ENCODE measurements around the gene KLF12. TPM values are rescaled to one million over a fixed set of nuclear protein-coding genes. Genes with fewer than 3 reads are reported as not detected.

Gene KLF12
- 29.3 and 29.4 TPM in 2 replicates for polyA plus RNA-seq (2011; rRNA removed)
- polyA minus RNA-seq (2011; rRNA and poly(A)+ RNA removed) = 152 and 184 TPM in 2 replicates

- POLR2A ChIA-PET = interaction anchor here (0.9 to 3.0 kb wide), 4 partner anchors 84 to 1001 kb away, joined by 3 to 10 read pairs (median 3); no protein-coding TSS in a partner anchor
- TF ChIP-seq CTCF (IDR thresholded peaks at IDR 0.05; ENCODE audit: low read depth, low read length) = no peak
- Histone ChIP-seq H3K27me3 (ENCODE audit: control insufficient read depth, insufficient read depth, low read length) (no peaks in the 10 kb centered on the region), H3K4me3 (ENCODE audit: low read depth, low read length) (peak within 1 kb of the TSS; percentile 87), H3K9me3 (ENCODE audit: control insufficient read depth, insufficient read depth, low read length) (peaks cover 3% of the 10 kb centered on the region; the same call in 1 of the 2 replicates), H3K27ac (ENCODE audit: low read depth, low read length) (peak within 1 kb of the TSS; percentile 86)
- CTCF ChIA-PET = interaction anchor here (0.6 to 1.1 kb wide), 2 partner anchors 8 to 287 kb away, joined by 3 to 4 read pairs; no protein-coding TSS in a partner anchor
- DNase-seq (ENCODE audit: low read depth, low spot score) = peak; percentile 88
Measured at GRCh38 chr13:74134221-74134776, at the start of gene KLF12. Gene KLF12 (minus strand): TSS chr13:74134404.

- POLR2A ChIA-PET = no interaction called here
Measured at GRCh38 chr13:74182491-74182890, 48.3 kb upstream of the KLF12 start.

GRCh38 chr13:74174810-74175209 is 40.6 kb upstream of the KLF12 start:
- no peak for DNase-seq (ENCODE audit: low read depth, low spot score)
- Histone ChIP-seq H3K9me3 (ENCODE audit: control insufficient read depth, insufficient read depth, low read length) (no peaks in the 10 kb centered on the region), H3K27me3 (ENCODE audit: control insufficient read depth, insufficient read depth, low read length) (no peaks in the 10 kb centered on the region), H3K27ac (ENCODE audit: low read depth, low read length) (no peak overlapping the region), H3K4me3 (ENCODE audit: low read depth, low read length) (no peak overlapping the region)
- ChIA-PET POLR2A (no interaction called here), CTCF (no interaction called here)
- no peak for TF ChIP-seq CTCF (IDR thresholded peaks at IDR 0.05; ENCODE audit: low read depth, low read length)

More at GRCh38 chr13:74182491-74182890, 48.3 kb upstream of the KLF12 start:
- no peak for DNase-seq (ENCODE audit: low read depth, low spot score)
- H3K4me3 ChIP-seq (ENCODE audit: low read depth, low read length) = no peak overlapping the region
- no peak overlapping the region for H3K27ac ChIP-seq (ENCODE audit: low read depth, low read length)
- no peaks in the 10 kb centered on the region for H3K27me3 ChIP-seq (ENCODE audit: control insufficient read depth, insufficient read depth, low read length)
- no peak for TF ChIP-seq CTCF (IDR thresholded peaks at IDR 0.05; ENCODE audit: low read depth, low read length)
- CTCF ChIA-PET = no interaction called here
- H3K9me3 ChIP-seq (ENCODE audit: control insufficient read depth, insufficient read depth, low read length) = no peaks in the 10 kb centered on the region

GRCh38 chr13:74173822-74174221 is 39.6 kb upstream of the KLF12 start:
- ChIA-PET CTCF (interaction anchor here (0.5 kb wide), 1 partner anchor 1365 kb away, joined by 4 read pairs; no protein-coding TSS in a partner anchor), POLR2A (no interaction called here)
- Histone ChIP-seq H3K27ac (ENCODE audit: low read depth, low read length) (no peak overlapping the region), H3K27me3 (ENCODE audit: control insufficient read depth, insufficient read depth, low read length) (no peaks in the 10 kb centered on the region), H3K4me3 (ENCODE audit: low read depth, low read length) (no peak overlapping the region), H3K9me3 (ENCODE audit: control insufficient read depth, insufficient read depth, low read length) (no peaks in the 10 kb centered on the region)
- no peak for DNase-seq (ENCODE audit: low read depth, low spot score)
- no peak for TF ChIP-seq CTCF (IDR thresholded peaks at IDR 0.05; ENCODE audit: low read depth, low read length)

- POLR2A ChIA-PET = no interaction called here
- no peak for DNase-seq (ENCODE audit: low read depth, low spot score)
- no peaks in the 10 kb centered on the region for H3K9me3 ChIP-seq (ENCODE audit: control insufficient read depth, insufficient read depth, low read length)
- no peaks in the 10 kb centered on the region for H3K27me3 ChIP-seq (ENCODE audit: control insufficient read depth, insufficient read depth, low read length)
- no peak for TF ChIP-seq CTCF (IDR thresholded peaks at IDR 0.05; ENCODE audit: low read depth, low read length)
- CTCF ChIA-PET = no interaction called here
- no peak overlapping the region for H3K4me3 ChIP-seq (ENCODE audit: low read depth, low read length)
- no peak overlapping the region for H3K27ac ChIP-seq (ENCODE audit: low read depth, low read length)
Measured at GRCh38 chr13:74171641-74172040, 37.4 kb upstream of the KLF12 start.
